Cortex of kidney (tissue), 1 donor: ENCODE measurements around the gene ALDH7A1.
"Not testable (repeated sequence)": the region's sequence is repeated elsewhere in the genome, so short reads cannot be mapped to it uniquely, and the experiment has no call there.

Source experiments
- DNase-seq: peaks from one replicate; lab custom pipeline; 2025; lab: John Stamatoyannopoulos, UW

Gene ALDH7A1

DNA sequence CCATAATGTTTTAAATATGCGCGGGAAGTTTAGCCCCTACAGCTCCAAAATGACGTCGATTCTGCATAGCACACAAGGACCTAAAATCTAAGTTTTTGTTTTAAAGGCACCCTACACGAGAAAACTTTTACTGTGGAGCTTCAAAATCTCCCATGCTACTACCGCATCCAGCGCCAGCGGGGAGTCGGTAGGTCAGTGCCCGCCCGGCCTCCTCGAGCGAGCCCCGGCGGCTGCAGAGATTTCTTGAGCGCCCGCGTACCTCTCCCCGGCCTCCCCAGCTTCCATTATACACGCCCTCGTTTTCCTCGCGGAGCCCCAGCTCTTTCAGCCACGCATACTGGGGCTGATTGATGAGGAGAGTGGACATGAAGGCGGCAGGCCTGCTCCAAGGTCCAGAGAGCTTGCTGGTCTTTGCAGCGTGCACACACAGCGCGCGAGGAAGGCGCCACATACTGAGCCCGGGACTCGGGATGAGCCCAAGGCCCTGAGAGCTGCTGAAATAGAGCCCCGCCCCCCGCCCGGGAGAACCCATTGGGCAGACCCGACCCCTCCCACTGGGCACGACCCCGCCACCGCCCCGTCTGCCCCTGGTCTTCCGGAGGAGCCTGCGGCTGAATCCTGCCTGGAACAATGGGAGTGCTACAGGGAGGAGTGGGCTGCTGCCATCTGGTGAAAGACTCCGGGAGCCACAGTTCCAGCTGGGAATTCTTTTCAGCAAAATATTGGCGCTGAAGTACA lies at the start of gene ALDH7A1:
TSS of gene ALDH7A1 (minus strand) at position 472 of the 738 bp plus-strand sequence. CDS start at position 451, 21 bp downstream.
- DNase-seq: no peak

GRCh38 chr5:126641387-126641786 lies 46.4 kb upstream of the ALDH7A1 start:
- DNase-seq: no peak

GRCh38 chr5:126640866-126641265 lies 45.8 kb upstream of the ALDH7A1 start:
- no peak for DNase-seq

GRCh38 chr5:126636956-126637355 lies 41.9 kb upstream of the ALDH7A1 start:
- DNase-seq: no peak

DNA sequence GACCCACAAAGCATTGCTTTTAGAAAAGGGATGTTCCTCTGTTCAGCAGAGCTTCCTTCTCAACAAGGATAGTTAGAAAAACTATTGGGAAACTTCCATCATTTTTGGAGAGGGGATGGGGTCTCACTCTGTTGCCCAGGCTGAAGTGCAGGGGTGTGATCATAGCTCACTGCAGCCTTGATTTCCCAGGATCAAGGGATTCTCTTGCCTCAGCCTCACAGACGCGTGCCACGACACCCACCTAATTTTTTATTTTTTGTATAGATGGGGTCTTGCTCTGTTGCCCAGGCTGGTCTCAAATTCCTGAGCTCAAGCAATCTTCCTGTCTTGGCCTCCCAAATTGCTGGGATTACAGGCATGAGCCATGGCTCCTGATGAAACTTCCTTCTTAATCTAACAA lies 40.6 kb upstream of the ALDH7A1 start:
- DNase-seq: no peak

DNA sequence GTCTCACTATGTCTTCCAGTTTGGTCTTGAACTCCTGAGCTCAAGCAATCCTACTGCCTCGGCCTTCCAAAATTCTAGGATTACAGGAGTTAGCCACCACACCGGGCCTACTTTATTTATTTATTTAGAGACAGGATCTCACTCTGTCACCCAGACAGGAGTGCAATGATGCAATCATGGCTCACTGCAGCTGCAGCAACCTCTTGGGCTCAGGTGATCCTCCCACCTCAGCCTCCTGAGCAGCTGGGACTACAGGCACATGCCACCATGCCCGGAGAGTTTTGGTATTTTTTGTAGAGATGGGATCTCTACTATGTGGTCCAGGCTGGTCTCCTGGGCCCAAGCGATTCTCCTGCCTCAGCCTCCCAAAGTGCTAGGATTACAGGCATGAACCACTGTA lies 38.5 kb upstream of the ALDH7A1 start:
- DNase-seq: no peak

DNA sequence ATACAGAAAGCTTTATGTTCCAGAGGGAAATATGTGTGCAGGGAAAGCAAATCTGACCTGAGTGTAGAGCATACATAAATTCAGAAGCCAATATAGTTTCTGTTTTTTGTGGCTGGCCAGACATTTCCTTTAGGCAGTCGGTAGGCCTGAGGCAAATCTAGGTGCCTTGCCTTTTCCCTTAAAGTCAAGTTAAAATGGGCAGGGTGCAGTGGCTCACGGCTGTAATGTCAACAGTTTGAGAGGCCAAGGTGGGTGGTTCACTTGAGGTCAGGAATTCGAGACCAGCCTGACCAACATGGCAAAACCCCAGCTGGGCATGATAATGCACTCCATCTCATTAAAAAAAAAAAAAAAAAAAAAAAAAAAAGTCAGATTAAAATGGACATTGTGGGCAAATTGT lies 36.9 kb upstream of the ALDH7A1 start:
- DNase-seq: no peak

GRCh38 chr5:126628102-126628501 lies 33.1 kb upstream of the ALDH7A1 start:
- DNase-seq: no peak

DNA sequence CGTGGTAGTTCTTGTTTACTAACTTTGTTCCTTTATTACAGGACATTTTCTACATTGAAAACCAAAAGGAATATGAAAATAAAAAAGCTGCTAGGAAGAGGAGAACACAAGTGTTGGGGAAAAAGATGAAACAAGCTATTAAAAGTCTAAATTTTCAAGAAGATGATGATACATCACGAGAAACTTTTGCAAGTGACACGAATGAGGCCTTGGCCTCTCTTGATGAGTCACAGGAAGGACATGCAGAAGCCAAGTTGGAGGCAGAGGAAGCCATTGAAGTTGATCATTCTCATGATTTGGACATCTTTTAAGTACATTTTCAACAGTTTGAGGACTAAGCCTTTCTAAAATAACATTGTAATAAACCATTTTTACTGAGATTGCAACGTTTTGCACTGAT lies 29.5 kb upstream of the ALDH7A1 start:
- DNase-seq: no peak

- no peak for DNase-seq
These were observed 24.8 kb upstream of the ALDH7A1 start for GRCh38 chr5:126619781-126620180.

DNA sequence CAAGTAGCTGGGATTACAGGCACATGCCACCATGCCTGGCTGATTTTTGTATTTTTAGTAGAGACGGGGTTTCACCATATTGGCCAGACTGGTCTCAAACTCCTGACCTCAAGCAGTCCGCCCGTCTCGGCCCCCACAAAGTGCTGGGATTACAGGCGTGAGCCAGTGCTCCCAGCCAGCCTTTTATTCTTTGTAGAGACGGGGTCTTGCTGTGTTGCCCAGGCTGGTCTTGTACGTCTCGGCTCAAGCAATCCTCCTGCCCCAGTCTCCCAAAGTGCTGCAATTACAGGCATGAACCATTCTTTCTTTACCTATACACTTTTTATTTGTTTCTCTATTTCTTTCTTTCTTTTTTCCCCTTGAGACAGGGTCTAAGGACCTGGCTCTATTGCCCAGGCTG lies 22.6 kb upstream of the ALDH7A1 start:
- not testable (repeated sequence) for DNase-seq

DNA sequence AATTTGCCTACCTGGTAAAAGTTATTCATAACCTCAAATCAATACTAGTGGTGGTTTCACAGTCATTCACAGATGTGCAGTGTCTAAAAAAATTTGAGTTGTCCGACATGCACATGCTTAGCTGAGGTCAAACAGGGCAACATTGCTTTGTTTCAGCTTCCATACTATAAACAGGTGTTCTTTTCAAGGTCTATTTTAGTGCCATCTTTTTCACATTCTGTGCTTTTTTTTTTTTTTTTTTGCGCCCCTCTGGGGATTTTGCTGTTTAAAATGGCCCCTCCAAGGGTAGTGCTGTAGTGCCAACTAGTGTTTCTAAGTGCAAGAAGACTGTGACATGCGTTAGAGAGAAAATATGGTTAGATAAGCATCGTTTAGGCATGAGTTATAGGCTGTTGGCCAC lies 20.3 kb upstream of the ALDH7A1 start:
- DNase-seq: no peak

GRCh38 chr5:126613941-126614592 lies 19.0 kb upstream of the ALDH7A1 start:
- DNase-seq: no peak

DNA sequence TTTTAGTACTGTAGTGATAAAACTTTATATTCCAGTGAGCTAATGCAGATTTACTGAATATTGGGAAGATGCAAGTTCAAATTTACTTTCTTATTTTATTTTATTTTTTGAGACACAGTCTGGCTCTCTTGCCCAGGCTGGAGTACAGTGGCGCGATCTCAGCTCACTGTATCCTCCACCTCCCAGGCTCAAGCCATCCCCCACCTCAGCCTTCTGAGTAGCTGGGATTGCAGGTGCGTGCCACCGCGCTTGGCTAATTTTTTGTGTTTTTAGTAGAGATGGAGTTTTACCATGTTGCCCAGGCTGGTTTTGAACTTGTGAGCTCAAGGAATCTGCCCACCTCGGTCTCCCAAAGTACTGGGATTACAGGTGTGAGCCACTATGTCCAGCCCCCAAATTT lies 15.6 kb upstream of the ALDH7A1 start:
- DNase-seq: no peak

DNA sequence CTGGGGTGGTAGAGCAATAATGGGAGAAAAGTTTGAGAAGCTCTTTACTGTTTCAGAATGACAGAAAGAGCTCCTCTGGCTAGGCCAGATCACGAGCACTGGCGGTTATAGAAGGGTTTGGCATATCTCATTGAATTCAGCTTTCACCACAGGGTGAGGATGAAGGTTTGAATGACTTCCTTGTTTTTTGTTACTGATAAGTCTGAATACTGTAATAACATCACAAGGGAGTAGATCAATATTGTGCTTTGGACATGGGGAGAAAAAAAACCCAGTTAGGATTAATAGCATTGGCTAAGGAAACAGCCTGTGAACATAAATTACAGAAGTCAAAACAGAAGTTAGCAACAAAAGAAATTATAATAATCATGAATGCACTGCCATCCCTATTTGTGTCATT lies 15.1 kb upstream of the ALDH7A1 start:
- DNase-seq: no peak

DNA sequence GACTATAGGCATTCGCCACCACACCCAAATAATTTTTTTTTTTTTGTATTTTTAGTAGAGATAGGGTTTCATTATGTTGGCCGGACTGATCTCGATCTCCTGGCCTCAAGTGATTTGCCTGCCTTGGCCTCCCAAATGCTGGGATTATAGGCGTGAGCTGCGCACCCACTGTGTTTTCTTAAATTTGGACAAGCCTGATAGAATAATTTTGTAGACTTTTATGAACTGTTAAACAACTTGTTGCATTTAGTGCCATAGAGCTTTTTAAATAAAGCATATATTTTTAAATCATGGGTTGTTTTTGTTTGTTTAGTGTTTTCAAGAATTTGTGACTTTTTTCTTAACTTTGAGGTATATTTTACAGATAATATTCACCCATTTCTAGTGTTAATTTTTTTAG lies 10.5 kb upstream of the ALDH7A1 start:
- no peak for DNase-seq

DNA sequence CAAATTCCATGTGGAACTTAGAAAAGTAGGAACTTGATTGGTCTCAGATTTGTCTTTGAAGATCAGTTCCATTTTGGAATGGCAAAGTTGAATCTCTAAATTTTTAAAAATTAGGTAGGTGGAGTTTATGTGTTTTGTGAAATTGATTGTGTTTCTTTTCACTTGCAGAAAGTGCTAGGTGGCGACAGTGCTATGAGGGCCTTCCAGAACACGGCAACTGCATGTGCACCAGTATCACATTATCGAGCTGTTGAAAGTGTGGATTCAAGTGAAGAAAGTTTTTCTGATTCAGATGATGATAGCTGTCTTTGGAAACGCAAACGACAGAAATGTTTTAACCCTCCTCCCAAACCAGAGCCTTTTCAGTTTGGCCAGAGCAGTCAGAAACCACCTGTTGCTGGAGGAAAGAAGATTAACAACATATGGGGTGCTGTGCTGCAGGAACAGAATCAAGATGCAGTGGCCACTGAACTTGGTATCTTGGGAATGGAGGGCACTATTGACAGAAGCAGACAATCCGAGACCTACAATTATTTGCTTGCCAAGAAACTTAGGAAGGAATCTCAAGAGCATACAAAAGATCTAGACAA lies 8.5 kb upstream of the ALDH7A1 start:
- DNase-seq: no peak

GRCh38 chr5:126600631-126601511 lies 5.9 kb upstream of the ALDH7A1 start, which contains the start of gene PHAX:
Gene PHAX (plus strand): TSS chr5:126600947. CDS start chr5:126600963, 16 bp downstream.
- no peak for DNase-seq

GRCh38 chr5:126599971-126600630 lies 5.1 kb upstream of the ALDH7A1 start:
- not testable (repeated sequence) for DNase-seq

GRCh38 chr5:126599499-126599898 lies 4.5 kb upstream of the ALDH7A1 start:
- DNase-seq: no peak

DNA sequence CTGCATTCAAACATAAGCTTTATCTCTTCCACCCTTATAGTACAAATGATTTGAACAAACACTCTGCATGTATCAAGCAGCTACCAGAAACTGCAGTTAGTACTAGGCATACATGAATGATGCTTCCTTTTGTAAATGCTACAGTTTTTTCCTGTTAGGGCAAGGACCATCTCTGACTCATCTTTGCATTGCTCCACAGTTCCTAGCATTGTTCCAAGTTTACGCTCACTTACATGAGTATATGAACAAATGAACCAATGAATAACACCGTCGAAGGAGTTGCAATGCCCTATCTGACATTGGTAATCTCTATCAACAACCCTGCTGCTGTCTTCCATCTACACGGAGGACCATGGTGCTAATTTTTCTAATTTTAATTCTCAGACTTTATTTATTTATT lies 2.1 kb upstream of the ALDH7A1 start:
- DNase-seq: no peak
